ENCODE results near the gene LEMD2.

The LEMD2 gene

GRCh38 chr6:33738153-33738552 is 50.8 kb downstream of the LEMD2 start:
- no peak for DNase-seq (ENCODE audit: low read depth)

GRCh38 chr6:33737267-33738026 is 51.5 kb downstream of the LEMD2 start:
- no peak for DNase-seq (ENCODE audit: low read depth)

- DNase-seq (ENCODE audit: low read depth): no peak
Measured at GRCh38 chr6:33735216-33735615, 53.7 kb downstream of the LEMD2 start.

GRCh38 chr6:33733709-33734007 is 55.3 kb downstream of the LEMD2 start:
- DNase-seq (ENCODE audit: low read depth): no peak

- no peak for DNase-seq (ENCODE audit: low read depth)
Measured at GRCh38 chr6:33732817-33733708, 55.9 kb downstream of the LEMD2 start.

GRCh38 chr6:33732385-33732784 is 56.5 kb downstream of the LEMD2 start:
- DNase-seq (ENCODE audit: low read depth): no peak

GRCh38 chr6:33731751-33732282 is 57.1 kb downstream of the LEMD2 start:
- DNase-seq (ENCODE audit: low read depth): no peak

GRCh38 chr6:33731035-33731434 is 57.9 kb downstream of the LEMD2 start:
- no peak for DNase-seq (ENCODE audit: low read depth)

GRCh38 chr6:33730611-33731010 is 58.3 kb downstream of the LEMD2 start:
- no peak for DNase-seq (ENCODE audit: low read depth)

GRCh38 chr6:33729059-33729458 is 59.9 kb downstream of the LEMD2 start:
- DNase-seq (ENCODE audit: low read depth): no peak

- no peak for DNase-seq (ENCODE audit: low read depth)
Measured at GRCh38 chr6:33728438-33728837, 60.5 kb downstream of the LEMD2 start.

- no peak for DNase-seq (ENCODE audit: low read depth)
Measured at GRCh38 chr6:33727932-33728331, 61.0 kb downstream of the LEMD2 start.

- no peak for DNase-seq (ENCODE audit: low read depth)
Measured at GRCh38 chr6:33727126-33727525, 61.8 kb downstream of the LEMD2 start.

GRCh38 chr6:33726696-33727095 is 62.2 kb downstream of the LEMD2 start:
- DNase-seq (ENCODE audit: low read depth): no peak

- DNase-seq (ENCODE audit: low read depth): no peak
Measured at GRCh38 chr6:33725891-33726673, 62.8 kb downstream of the LEMD2 start.

GRCh38 chr6:33725222-33725621 is 63.7 kb downstream of the LEMD2 start:
- no peak for DNase-seq (ENCODE audit: low read depth)

GRCh38 chr6:33724102-33725023 is 64.6 kb downstream of the LEMD2 start:
- no peak for DNase-seq (ENCODE audit: low read depth)

- no peak for DNase-seq (ENCODE audit: low read depth)
Measured at GRCh38 chr6:33723371-33724085, 65.4 kb downstream of the LEMD2 start.

GRCh38 chr6:33722103-33722623 is 66.8 kb downstream of the LEMD2 start:
- no peak for DNase-seq (ENCODE audit: low read depth)

- no peak for DNase-seq (ENCODE audit: low read depth)
Measured at GRCh38 chr6:33721508-33721907, 67.4 kb downstream of the LEMD2 start.
